Mesenchymal stem cell (in vitro differentiated cells and primary cell): ENCODE measurements around the gene GP1BA.

ENCODE experiments used
- DNase-seq: peaks from one replicate; pipeline ENCODE4 v3.0.0-alpha.2; 2013
- H2AFZ ChIP-seq: one replicate; pipeline ENCODE4 v1.6.1; 2013; ENCODE audit warnings: low read depth, mild to moderate bottlenecking, control low read depth, inconsistent platforms, low read length, moderate library complexity
- H2AK5ac ChIP-seq: 2 replicates; pipeline ENCODE4 v1.6.1; 2013; ENCODE audit warnings: low read length, moderate library complexity, mild to moderate bottlenecking, inconsistent platforms; ENCODE audit not compliant: severe bottlenecking
- H2BK120ac ChIP-seq: one replicate; pipeline ENCODE4 v1.6.1; 2013; ENCODE audit warnings: low read depth, mild to moderate bottlenecking, inconsistent platforms, low read length, moderate library complexity
- H2BK12ac ChIP-seq, 2 experiments: one replicate each; pipeline ENCODE4 v1.6.1; 2013; ENCODE audit warnings: inconsistent platforms in 2 of 2, low read length in 2 of 2, mild to moderate bottlenecking in 2 of 2, moderate library complexity in 2 of 2, control low read depth in 1 of 2
- H2BK15ac ChIP-seq: one replicate; pipeline ENCODE4 v1.6.1; 2013; ENCODE audit warnings: mild to moderate bottlenecking, low read depth, inconsistent platforms; ENCODE audit not compliant: poor library complexity, severe bottlenecking
- H2BK5ac ChIP-seq: 2 replicates; pipeline ENCODE4 v1.6.1; 2013; ENCODE audit warnings: low read depth, mild to moderate bottlenecking, low read length, control low read depth, inconsistent platforms; ENCODE audit not compliant: poor library complexity, severe bottlenecking
- H3K14ac ChIP-seq, 2 experiments: one replicate each; pipeline ENCODE4 v1.6.1; 2013; ENCODE audit warnings: inconsistent platforms in 2 of 2, low read length in 2 of 2, control low read depth in 1 of 2, mild to moderate bottlenecking in 1 of 2, moderate library complexity in 1 of 2
- H3K18ac ChIP-seq, 2 experiments: one replicate each; pipeline ENCODE4 v1.6.1; 2013; ENCODE audit warnings: inconsistent platforms in 2 of 2, low read length in 2 of 2, control low read depth in 1 of 2, low read depth in 1 of 2, mild to moderate bottlenecking in 1 of 2
- H3K23ac ChIP-seq, 2 experiments: one replicate each; pipeline ENCODE4 v1.6.1; 2013; ENCODE audit warnings: inconsistent platforms in 2 of 2, low read length in 2 of 2, mild to moderate bottlenecking in 2 of 2, moderate library complexity in 2 of 2, control low read depth in 1 of 2
- H3K27ac ChIP-seq: 2 replicates; pipeline ENCODE4 v1.5.1; 2013; ENCODE audit warnings: mild to moderate bottlenecking, moderate library complexity, low read length, control low read depth, inconsistent platforms; ENCODE audit not compliant: poor library complexity, severe bottlenecking
- H3K27me3 ChIP-seq, 2 experiments: 2 replicates each; pipeline versions ENCODE4 v1.6.1 to v1.7.0; 2013; ENCODE audit warnings: low read length in 2 of 2, mild to moderate bottlenecking in 2 of 2, moderate library complexity in 2 of 2, control low read depth in 1 of 2, inconsistent platforms in 1 of 2; ENCODE audit not compliant: control insufficient read depth in 1 of 2, insufficient read depth in 1 of 2
- H3K36me3 ChIP-seq, 2 experiments: 2 replicates each; pipeline versions ENCODE4 v1.6.1 to v1.7.0; 2013; ENCODE audit warnings: low read length in 2 of 2, control low read depth in 1 of 2, inconsistent platforms in 1 of 2, low read depth in 1 of 2, mild to moderate bottlenecking in 1 of 2; ENCODE audit not compliant: insufficient read depth in 2 of 2, control insufficient read depth in 1 of 2
- H3K4ac ChIP-seq, 2 experiments: one replicate each; pipeline ENCODE4 v1.6.1; 2013; ENCODE audit warnings: inconsistent platforms in 2 of 2, low read length in 2 of 2, mild to moderate bottlenecking in 2 of 2, moderate library complexity in 2 of 2, control low read depth in 1 of 2, low read depth in 1 of 2
- H3K4me1 ChIP-seq: 2 replicates; pipeline ENCODE4 v1.6.1; 2013; ENCODE audit warnings: low read depth, low read length, control low read depth; ENCODE audit not compliant: control insufficient read depth, insufficient read depth
- H3K4me2 ChIP-seq: 2 replicates; pipeline ENCODE4 v1.6.1; 2013; ENCODE audit warnings: low read length, mild to moderate bottlenecking, inconsistent platforms; ENCODE audit not compliant: poor library complexity, severe bottlenecking
- H3K4me3 ChIP-seq, 2 experiments: 2 replicates each; pipeline versions ENCODE4 v1.5.1 to v1.7.0; 2013; ENCODE audit warnings: low read length in 2 of 2, mild to moderate bottlenecking in 2 of 2, control low read depth in 1 of 2, low read depth in 1 of 2; ENCODE audit not compliant: insufficient read depth in 1 of 2
- H3K79me1 ChIP-seq: replicated peaks from 2 replicates; pipeline ENCODE4 v1.6.1; 2013; ENCODE audit warnings: mild to moderate bottlenecking, control low read depth, low read length, inconsistent platforms; ENCODE audit not compliant: poor library complexity, severe bottlenecking
- H3K9ac ChIP-seq: 2 replicates; pipeline ENCODE4 v1.7.0; 2013; ENCODE audit warnings: mild to moderate bottlenecking, low read length, moderate library complexity
- H3K9me3 ChIP-seq: 2 replicates; pipeline ENCODE4 v1.7.0; 2013; ENCODE audit warnings: mild to moderate bottlenecking, low read length; ENCODE audit not compliant: control insufficient read depth
- H4K8ac ChIP-seq: one replicate; pipeline ENCODE4 v1.6.1; 2013; ENCODE audit warnings: inconsistent platforms, mild to moderate bottlenecking, low read length, moderate library complexity
- H4K91ac ChIP-seq: one replicate; pipeline ENCODE4 v1.6.1; 2013; ENCODE audit warnings: mild to moderate bottlenecking, low read length, inconsistent platforms
- WGBS: methylation state at CpG from one replicate; pipeline ENCODE4 v1.1.7; 2013; ENCODE audit warnings: mixed read lengths; 5-methylcytosine and 5-hydroxymethylcytosine counted together

GP1BA gene

DNA sequence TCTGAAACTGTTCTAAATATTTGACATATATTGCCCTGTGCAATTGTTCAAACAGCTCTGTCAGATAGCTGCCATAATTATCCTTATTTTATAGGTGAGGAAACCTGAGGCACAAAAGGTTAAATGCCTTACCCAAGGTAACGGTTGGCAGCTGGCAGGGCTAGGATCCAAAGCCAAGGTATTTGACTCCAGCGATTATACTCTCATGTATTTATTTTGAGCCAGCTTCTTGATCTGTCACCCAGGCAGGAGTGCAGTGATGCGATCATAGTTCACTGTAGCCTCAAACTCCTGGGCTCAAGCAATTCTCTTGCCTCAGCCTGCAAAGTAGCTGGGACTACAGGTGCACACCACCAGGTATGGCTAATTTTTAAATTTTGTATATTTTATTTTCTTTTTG lies 26.0 kb downstream of the GP1BA start:
- peaks cover 29 to 35% of the 10 kb centered on the region in 2 experiments for H3K36me3 ChIP-seq
- no peak overlapping the region for H3K23ac ChIP-seq
- 99% methylated on average over 3 of the region's 3 CpGs for WGBS
- peaks cover 11% of the 10 kb centered on the region for H3K79me1 ChIP-seq
- H3K4me1 ChIP-seq: peaks cover 9% of the 10 kb centered on the region
- DNase-seq: no peak
- H3K9me3 ChIP-seq: no peaks in the 10 kb centered on the region
- no peak overlapping the region for H3K4me2 ChIP-seq
- no peak overlapping the region for H3K27ac ChIP-seq
- no peak overlapping the region for H4K8ac ChIP-seq
- no peak overlapping the region for H3K4ac ChIP-seq
- H3K9ac ChIP-seq: no peak overlapping the region
- H3K14ac ChIP-seq: no peak overlapping the region
- H4K91ac ChIP-seq: no peak overlapping the region
- no peak overlapping the region for H3K18ac ChIP-seq
- no peak overlapping the region for H2AFZ ChIP-seq
- H2BK12ac ChIP-seq: no peak overlapping the region
- no peak overlapping the region for H3K4me3 ChIP-seq
- H3K27me3 ChIP-seq: no peaks in the 10 kb centered on the region
- no peak overlapping the region for H2BK120ac ChIP-seq
- no peak overlapping the region for H2AK5ac ChIP-seq
- no peak overlapping the region for H2BK15ac ChIP-seq
- no peak overlapping the region for H2BK5ac ChIP-seq

GRCh38 chr17:4959261-4959965 lies 27.3 kb downstream of the GP1BA start:
- Histone ChIP-seq H3K18ac (no peak overlapping the region), H3K4me3 (no peak overlapping the region), H2BK5ac (no peak overlapping the region), H3K14ac (no peak overlapping the region), H2BK120ac (no peak overlapping the region), H2BK12ac (no peak overlapping the region), H3K23ac (no peak overlapping the region), H3K36me3 (peaks cover 29 to 35% of the 10 kb centered on the region in 2 experiments), H2BK15ac (no peak overlapping the region), H3K4me1 (peaks cover 1% of the 10 kb centered on the region), H4K91ac (no peak overlapping the region), H3K27ac (no peak overlapping the region), H3K79me1 (peaks cover 17% of the 10 kb centered on the region), H3K9ac (no peak overlapping the region), H3K27me3 (no peaks in the 10 kb centered on the region), H4K8ac (no peak overlapping the region), H2AFZ (no peak overlapping the region), H3K4me2 (no peak overlapping the region), H2AK5ac (no peak overlapping the region), H3K9me3 (no peaks in the 10 kb centered on the region), H3K4ac (no peak overlapping the region)
- 96% methylated on average over 17 of the region's 18 CpGs for WGBS
- no peak for DNase-seq

- peaks cover 1% of the 10 kb centered on the region for H3K4me1 ChIP-seq
- peaks cover 33 to 37% of the 10 kb centered on the region in 2 experiments for H3K36me3 ChIP-seq
- no peak overlapping the region for H2AK5ac ChIP-seq
- peak overlapping the region in 1 of 2 experiments; percentile 25 for H2BK12ac ChIP-seq
- no peak overlapping the region for H3K4me2 ChIP-seq
- H2BK5ac ChIP-seq: no peak overlapping the region
- no peak overlapping the region for H3K23ac ChIP-seq
- H3K9ac ChIP-seq: no peak overlapping the region
- no peak overlapping the region for H4K8ac ChIP-seq
- H2BK15ac ChIP-seq: no peak overlapping the region
- no peak overlapping the region for H4K91ac ChIP-seq
- WGBS: 92% methylated on average over 9 of the region's 9 CpGs
- no peaks in the 10 kb centered on the region for H3K9me3 ChIP-seq
- H2AFZ ChIP-seq: no peak overlapping the region
- no peak overlapping the region for H3K18ac ChIP-seq
- H2BK120ac ChIP-seq: no peak overlapping the region
- H3K27ac ChIP-seq: no peak overlapping the region
- DNase-seq: no peak
- H3K4me3 ChIP-seq: no peak overlapping the region
- H3K4ac ChIP-seq: no peak overlapping the region
- no peaks in the 10 kb centered on the region for H3K27me3 ChIP-seq
- H3K14ac ChIP-seq: no peak overlapping the region
- H3K79me1 ChIP-seq: peaks cover 21% of the 10 kb centered on the region
These were observed 28.3 kb downstream of the GP1BA start for GRCh38 chr17:4960279-4960922.

DNA sequence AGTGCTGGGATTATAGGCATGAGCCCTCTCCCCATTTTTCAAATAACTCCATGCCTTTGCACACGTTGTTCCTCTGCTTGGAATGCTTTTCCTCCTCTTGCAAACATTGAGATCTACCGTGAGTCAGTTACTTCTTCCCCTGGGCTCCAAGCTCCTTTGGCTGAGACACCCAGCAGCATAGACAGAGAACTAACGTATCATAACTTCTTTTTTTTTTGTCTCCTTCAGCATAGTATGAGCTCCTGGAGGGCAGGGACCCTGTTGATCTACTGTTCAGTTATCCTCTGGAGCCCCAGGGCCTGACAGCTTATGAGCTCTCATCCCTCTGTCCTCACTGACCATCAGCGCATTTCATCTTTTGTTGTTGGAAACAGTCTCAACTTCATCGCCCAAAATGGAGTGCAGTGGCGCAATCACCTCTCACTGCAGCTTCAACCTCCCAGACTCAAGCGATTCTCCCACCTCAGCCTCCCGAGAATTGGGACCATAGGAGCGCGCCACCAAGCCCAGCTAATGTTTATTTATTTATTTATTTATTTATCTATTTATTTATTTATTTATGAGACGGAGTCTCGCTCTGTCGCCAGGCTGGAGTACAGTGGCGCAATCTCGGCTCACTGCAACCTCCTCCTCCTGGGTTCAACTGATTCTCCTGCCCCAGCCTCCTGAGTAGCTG lies 33.4 kb downstream of the GP1BA start:
- H3K9ac ChIP-seq: no peak overlapping the region
- H2AK5ac ChIP-seq: no peak overlapping the region
- H3K79me1 ChIP-seq: peaks cover 23% of the 10 kb centered on the region
- H3K4ac ChIP-seq: no peak overlapping the region
- H2BK120ac ChIP-seq: no peak overlapping the region
- H3K4me3 ChIP-seq: no peak overlapping the region
- no peak for DNase-seq
- H3K27ac ChIP-seq: no peak overlapping the region
- H2AFZ ChIP-seq: no peak overlapping the region
- no peak overlapping the region for H2BK5ac ChIP-seq
- H2BK12ac ChIP-seq: no peak overlapping the region
- peaks cover 18 to 24% of the 10 kb centered on the region in 2 experiments for H3K36me3 ChIP-seq
- H4K8ac ChIP-seq: no peak overlapping the region
- peaks cover 29% of the 10 kb centered on the region for H3K4me1 ChIP-seq
- H4K91ac ChIP-seq: no peak overlapping the region
- H3K4me2 ChIP-seq: no peak overlapping the region
- no peak overlapping the region for H2BK15ac ChIP-seq
- WGBS: 98% methylated on average over 12 of the region's 15 CpGs
- H3K27me3 ChIP-seq: no peaks in the 10 kb centered on the region
- no peak overlapping the region for H3K14ac ChIP-seq
- H3K9me3 ChIP-seq: no peaks in the 10 kb centered on the region
- H3K18ac ChIP-seq: no peak overlapping the region
- no peak overlapping the region for H3K23ac ChIP-seq
